ENCODE results near the gene ADAMTS2.

ADAMTS2 gene

GRCh38 chr5:179187681-179188575 lies 157.3 kb downstream of the ADAMTS2 start:
- no peak overlapping the region for H3K9ac ChIP-seq (ENCODE audit: low read length)
- no peak overlapping the region for H3K27ac ChIP-seq (ENCODE audit: low read depth, low read length, poor library complexity, severe bottlenecking)
- H4K20me1 ChIP-seq (ENCODE audit: insufficient read depth, low read length) = no peaks in the 10 kb centered on the region
- H3K9me2 ChIP-seq (ENCODE audit: low read depth, low read length) = no peaks in the 10 kb centered on the region
- no peak for TF ChIP-seq CTCF (IDR thresholded peaks at IDR 0.05; ENCODE audit: low read length)
- H3K79me2 ChIP-seq (ENCODE audit: insufficient read depth, low read length) = no peaks in the 10 kb centered on the region
- no peak overlapping the region for H3K4me3 ChIP-seq (ENCODE audit: low read depth, low read length, poor library complexity, severe bottlenecking)
- no peaks in the 10 kb centered on the region for H3K4me1 ChIP-seq (ENCODE audit: insufficient read depth, low read length, severe bottlenecking)
- no peak overlapping the region for H3K4me2 ChIP-seq (ENCODE audit: low read length)
- no peaks in the 10 kb centered on the region for H3K36me3 ChIP-seq (ENCODE audit: insufficient read depth, low read length)
- H3K9me3 ChIP-seq (ENCODE audit: low read length) = no peaks in the 10 kb centered on the region
- no peaks in the 10 kb centered on the region for H3K27me3 ChIP-seq (ENCODE audit: insufficient read depth, low read length)
- H3F3A ChIP-seq (ENCODE audit: insufficient read depth, low read length) = no peaks in the 10 kb centered on the region
- no peak overlapping the region for H2AFZ ChIP-seq (ENCODE audit: low read length)

GRCh38 chr5:179187229-179187678 lies 158.0 kb downstream of the ADAMTS2 start:
- no peaks in the 10 kb centered on the region for H4K20me1 ChIP-seq (ENCODE audit: insufficient read depth, low read length)
- H2AFZ ChIP-seq (ENCODE audit: low read length) = no peak overlapping the region
- H3K9me2 ChIP-seq (ENCODE audit: low read depth, low read length) = no peaks in the 10 kb centered on the region
- TF ChIP-seq CTCF (IDR thresholded peaks at IDR 0.05; ENCODE audit: low read length) = no peak
- TF ChIP-seq EZH2 (IDR thresholded peaks at IDR 0.05; ENCODE audit: borderline replicate concordance, low read length) = no peak
- no peaks in the 10 kb centered on the region for H3K4me1 ChIP-seq (ENCODE audit: insufficient read depth, low read length, severe bottlenecking)
- H3K9ac ChIP-seq (ENCODE audit: low read length) = no peak overlapping the region
- no peaks in the 10 kb centered on the region for H3F3A ChIP-seq (ENCODE audit: insufficient read depth, low read length)
- no peaks in the 10 kb centered on the region for H3K27me3 ChIP-seq (ENCODE audit: insufficient read depth, low read length)
- no peak overlapping the region for H3K4me2 ChIP-seq (ENCODE audit: low read length)
- H3K36me3 ChIP-seq (ENCODE audit: insufficient read depth, low read length) = no peaks in the 10 kb centered on the region
- no peak overlapping the region for H3K4me3 ChIP-seq (ENCODE audit: low read depth, low read length, poor library complexity, severe bottlenecking)
- no peak overlapping the region for H3K27ac ChIP-seq (ENCODE audit: low read depth, low read length, poor library complexity, severe bottlenecking)
- H3K9me3 ChIP-seq (ENCODE audit: low read length) = no peaks in the 10 kb centered on the region
- H3K79me2 ChIP-seq (ENCODE audit: insufficient read depth, low read length) = no peaks in the 10 kb centered on the region

GRCh38 chr5:179186801-179187200 lies 158.5 kb downstream of the ADAMTS2 start:
- no peaks in the 10 kb centered on the region for H3K4me1 ChIP-seq (ENCODE audit: insufficient read depth, low read length, severe bottlenecking)
- H3K9ac ChIP-seq (ENCODE audit: low read length) = no peak overlapping the region

More at GRCh38 chr5:179186801-179187200, 158.5 kb downstream of the ADAMTS2 start:
- Histone ChIP-seq H3K79me2 (ENCODE audit: insufficient read depth, low read length) (no peaks in the 10 kb centered on the region), H3F3A (ENCODE audit: insufficient read depth, low read length) (no peaks in the 10 kb centered on the region), H3K4me2 (ENCODE audit: low read length) (no peak overlapping the region), H3K36me3 (ENCODE audit: insufficient read depth, low read length) (no peaks in the 10 kb centered on the region), H3K9me3 (ENCODE audit: low read length) (no peaks in the 10 kb centered on the region), H3K9me2 (ENCODE audit: low read depth, low read length) (no peaks in the 10 kb centered on the region), H3K27ac (ENCODE audit: low read depth, low read length, poor library complexity, severe bottlenecking) (no peak overlapping the region), H3K4me3 (ENCODE audit: low read depth, low read length, poor library complexity, severe bottlenecking) (no peak overlapping the region), H2AFZ (ENCODE audit: low read length) (no peak overlapping the region), H3K27me3 (ENCODE audit: insufficient read depth, low read length) (no peaks in the 10 kb centered on the region), H4K20me1 (ENCODE audit: insufficient read depth, low read length) (no peaks in the 10 kb centered on the region)
- TF ChIP-seq EZH2 (IDR thresholded peaks at IDR 0.05; ENCODE audit: borderline replicate concordance, low read length) = no peak
- no peak for TF ChIP-seq CTCF (IDR thresholded peaks at IDR 0.05; ENCODE audit: low read length)

Data from OCI-LY1 (cell line).